Duodenal mucosa (tissue), 2 donors: Measurements from ENCODE around the gene C5orf46.

ENCODE experiments used
- H3K27ac ChIP-seq: one replicate; pipeline ENCODE4 v1.7.0; 2013; ENCODE audit warnings: low read depth, low read length
- H3K27me3 ChIP-seq, 2 donors: one replicate each; pipeline ENCODE4 v1.7.0; 2013; ENCODE audit warnings: low read length in 2 of 2, control low read depth in 1 of 2; ENCODE audit not compliant: insufficient read depth in 2 of 2, control insufficient read depth in 1 of 2
- H3K36me3 ChIP-seq, 2 donors: one replicate each; pipeline ENCODE4 v1.7.0; 2013; ENCODE audit warnings: low read length in 2 of 2, control low read depth in 1 of 2; ENCODE audit not compliant: insufficient read depth in 2 of 2, control insufficient read depth in 1 of 2
- H3K4me1 ChIP-seq, 2 donors: one replicate each; pipeline ENCODE4 v1.7.0; 2013; ENCODE audit warnings: low read length in 2 of 2, control low read depth in 1 of 2; ENCODE audit not compliant: insufficient read depth in 2 of 2, control insufficient read depth in 1 of 2
- H3K4me3 ChIP-seq, 2 donors: one replicate each; pipeline ENCODE4 v1.7.0; 2013; ENCODE audit warnings: low read length in 2 of 2, low read depth in 1 of 2
- H3K9ac ChIP-seq, 2 donors: one replicate each; pipeline ENCODE4 v1.7.0; 2013; ENCODE audit warnings: low read length in 2 of 2, low read depth in 1 of 2
- H3K9me3 ChIP-seq, 2 donors: one replicate each; pipeline ENCODE4 v1.7.0; 2013; ENCODE audit warnings: low read length in 2 of 2, control low read depth in 1 of 2; ENCODE audit not compliant: control insufficient read depth in 1 of 2

The C5orf46 gene

DNA sequence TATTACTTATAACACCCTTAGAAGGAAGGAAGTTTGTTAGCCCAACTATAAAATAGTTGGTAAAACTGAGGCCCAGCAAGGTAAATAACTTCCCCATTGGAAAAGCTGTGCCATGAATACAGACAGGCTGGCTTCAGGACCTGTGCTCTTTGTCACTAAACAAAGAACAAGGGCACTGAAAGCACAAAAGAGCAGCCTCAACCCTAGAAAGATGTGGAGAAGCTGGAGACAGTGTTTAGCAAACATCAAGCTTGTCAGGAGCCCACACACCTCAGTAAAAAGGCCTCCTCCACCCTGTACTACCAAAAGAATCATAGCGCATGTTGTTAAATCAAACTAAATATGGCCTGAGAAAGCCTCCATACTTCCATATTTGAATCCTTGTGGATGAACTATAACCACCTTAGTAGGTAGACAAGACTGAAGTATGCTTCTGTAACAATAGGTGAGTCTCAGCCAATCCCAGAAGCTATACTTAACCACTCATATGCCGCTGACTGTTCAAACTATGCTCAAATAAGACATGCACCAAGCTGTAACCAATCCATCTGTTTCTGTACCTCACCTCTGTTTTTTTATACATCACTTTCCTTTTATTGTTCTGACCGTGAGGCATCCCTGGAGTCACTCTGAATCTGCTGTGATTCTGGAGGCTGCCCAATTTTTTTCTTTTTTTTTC is 46.2 kb downstream of the C5orf46 start:
- Histone ChIP-seq H3K9ac (no peak overlapping the region), H3K4me3 (no peak overlapping the region), H3K4me1 (no peaks in the 10 kb centered on the region), H3K27ac (no peak overlapping the region), H3K9me3 (no peaks in the 10 kb centered on the region), H3K27me3 (no peaks in the 10 kb centered on the region), H3K36me3 (no peaks in the 10 kb centered on the region)

DNA sequence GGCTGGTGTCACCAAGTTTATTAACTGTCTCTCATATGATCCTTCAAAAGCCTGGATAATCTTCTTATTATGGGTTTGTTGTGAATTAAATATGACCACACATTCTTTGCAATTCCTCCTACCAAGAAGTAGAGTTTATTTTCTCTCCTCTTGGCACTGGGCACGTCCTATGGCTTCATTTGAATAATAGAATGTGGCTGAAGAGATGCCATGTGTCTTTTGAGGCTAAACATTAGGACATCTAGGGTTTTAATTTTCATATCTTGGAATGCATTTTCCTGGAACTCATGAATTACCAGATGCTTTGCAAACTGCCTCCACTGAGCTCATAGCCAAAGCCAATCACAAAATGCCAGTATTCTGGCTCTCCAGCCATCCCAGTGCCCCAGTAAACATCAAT is 47.8 kb downstream of the C5orf46 start:
- Histone ChIP-seq H3K4me1 (no peaks in the 10 kb centered on the region), H3K27ac (no peak overlapping the region), H3K9ac (no peak overlapping the region)

DNA sequence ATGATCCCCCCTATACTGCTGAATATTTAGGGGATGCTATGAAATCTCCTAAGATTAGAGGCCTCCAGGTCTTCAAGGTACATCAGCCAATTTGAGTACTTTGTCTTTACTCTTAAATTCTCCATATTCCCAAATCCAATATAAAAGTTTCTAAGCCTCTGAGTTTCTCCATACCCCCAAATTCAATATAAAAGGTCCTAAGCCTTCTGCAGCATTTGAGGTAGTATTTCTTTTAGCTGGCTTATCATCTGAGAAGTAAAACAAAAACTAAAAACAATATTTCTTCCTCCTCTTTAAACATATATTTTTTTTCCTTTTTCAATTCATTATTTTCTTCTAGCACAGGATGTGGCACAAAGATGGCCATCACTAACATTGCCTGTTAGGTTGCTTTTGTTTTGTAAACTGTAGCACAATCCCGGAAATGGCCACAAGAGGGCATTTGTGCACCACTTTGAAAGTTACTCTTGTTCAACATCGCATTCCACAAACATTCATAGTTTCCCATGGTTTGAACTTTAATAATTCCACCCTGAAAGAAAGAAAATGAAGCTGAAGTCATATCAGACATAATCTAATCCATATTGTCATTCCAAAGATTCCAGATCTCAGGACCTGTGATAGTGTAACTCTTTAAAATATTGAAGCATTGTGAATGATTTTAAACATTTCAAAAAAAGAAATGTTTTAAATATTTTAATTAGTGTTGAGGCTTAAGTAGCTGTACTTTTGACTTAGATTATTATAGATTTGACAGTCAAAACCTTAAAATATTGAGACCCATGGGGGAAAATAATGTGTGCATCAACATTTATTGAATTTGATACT is 48.8 kb downstream of the C5orf46 start:
- Histone ChIP-seq H3K4me3 (no peak overlapping the region), H3K27me3 (no peaks in the 10 kb centered on the region), H3K4me1 (no peaks in the 10 kb centered on the region), H3K9ac (no peak overlapping the region), H3K36me3 (no peaks in the 10 kb centered on the region), H3K27ac (no peak overlapping the region), H3K9me3 (no peaks in the 10 kb centered on the region)

More for the DNA sequence above, 47.8 kb downstream of the C5orf46 start:
- Histone ChIP-seq H3K9me3 (no peaks in the 10 kb centered on the region), H3K27me3 (no peaks in the 10 kb centered on the region), H3K36me3 (no peaks in the 10 kb centered on the region), H3K4me3 (no peak overlapping the region)

DNA sequence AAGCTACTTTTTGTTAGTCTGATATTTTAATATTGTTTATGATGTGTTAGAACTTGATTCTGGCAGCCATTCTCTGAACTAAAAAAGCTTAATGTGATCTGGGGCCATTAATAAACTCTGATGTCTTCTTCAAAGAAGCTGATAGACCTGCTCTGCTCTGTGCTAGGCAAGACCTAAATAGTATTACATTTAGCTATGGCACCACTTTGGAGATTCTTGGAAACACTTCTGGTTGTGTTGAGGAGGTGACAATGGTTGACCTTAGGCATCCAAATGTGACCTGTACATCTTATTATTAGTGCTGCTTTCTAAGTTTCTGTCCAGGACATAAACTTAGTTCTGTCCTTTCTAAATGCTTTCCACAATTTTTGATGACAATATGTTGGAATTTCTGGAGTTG is 49.5 kb downstream of the C5orf46 start:
- H3K9me3 ChIP-seq = no peaks in the 10 kb centered on the region
- H3K27ac ChIP-seq = no peak overlapping the region
- H3K4me1 ChIP-seq = no peaks in the 10 kb centered on the region
- H3K27me3 ChIP-seq = no peaks in the 10 kb centered on the region
- H3K4me3 ChIP-seq = no peak overlapping the region
- H3K36me3 ChIP-seq = no peaks in the 10 kb centered on the region
- H3K9ac ChIP-seq = no peak overlapping the region

DNA sequence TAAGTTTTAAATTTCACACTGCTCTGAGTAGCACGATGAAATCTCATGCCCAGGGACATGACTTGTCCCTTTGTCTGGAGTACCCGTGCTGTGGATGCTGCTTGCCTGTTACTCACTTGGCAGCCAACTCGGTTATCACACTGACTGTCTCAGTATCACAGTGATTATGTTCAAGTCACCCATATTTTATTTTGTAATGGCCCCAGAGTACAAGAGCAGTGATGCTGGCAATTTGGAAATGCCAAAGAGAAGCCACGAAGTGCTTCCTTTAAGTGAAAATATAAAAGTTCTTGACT is 50.6 kb downstream of the C5orf46 start:
- Histone ChIP-seq H3K4me1 (no peaks in the 10 kb centered on the region), H3K9me3 (no peaks in the 10 kb centered on the region), H3K27ac (no peak overlapping the region), H3K9ac (no peak overlapping the region), H3K27me3 (no peaks in the 10 kb centered on the region), H3K36me3 (no peaks in the 10 kb centered on the region), H3K4me3 (no peak overlapping the region)

DNA sequence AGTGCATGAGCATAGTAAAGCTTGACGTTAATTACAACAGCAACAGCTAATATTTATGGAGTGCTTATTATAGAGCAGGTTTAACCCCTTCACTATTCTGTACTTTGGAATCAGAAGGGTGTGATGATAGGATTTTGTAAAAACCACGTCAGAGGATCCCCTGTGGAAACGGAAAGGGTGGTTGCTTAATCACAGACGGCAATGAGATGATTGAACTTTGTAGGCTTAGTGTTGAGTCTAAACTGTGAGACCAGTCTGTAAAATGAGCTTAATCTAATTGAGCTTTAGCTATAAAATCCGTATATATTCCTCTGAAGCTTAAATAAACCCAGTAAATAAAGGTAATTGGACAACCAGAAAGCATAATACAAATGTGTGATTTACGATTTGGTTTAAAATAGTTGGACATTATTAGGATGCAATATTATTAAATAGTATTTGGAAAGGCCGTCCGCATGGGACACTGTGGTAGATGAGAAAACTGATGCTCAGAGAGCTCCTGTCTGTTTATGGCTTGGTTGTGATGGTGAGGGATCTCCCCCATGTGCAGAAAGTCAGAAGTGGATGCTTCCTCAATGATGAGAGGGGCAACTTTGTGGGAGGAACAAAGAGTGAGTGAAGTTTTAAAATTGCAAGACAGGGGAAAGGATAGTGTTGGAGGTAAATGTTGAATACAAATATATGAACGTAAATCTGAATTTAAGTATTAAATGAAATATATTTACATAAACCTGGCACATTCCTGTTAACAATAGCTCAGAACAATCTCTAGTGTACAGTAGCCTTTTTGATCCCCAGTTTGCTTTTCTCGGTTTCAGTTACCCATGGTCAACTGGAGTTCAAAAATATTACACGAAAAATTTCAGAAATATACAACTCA is 51.2 kb downstream of the C5orf46 start:
- Histone ChIP-seq H3K9me3 (no peaks in the 10 kb centered on the region), H3K27me3 (no peaks in the 10 kb centered on the region), H3K9ac (no peak overlapping the region), H3K4me3 (no peak overlapping the region), H3K27ac (no peak overlapping the region), H3K4me1 (no peaks in the 10 kb centered on the region), H3K36me3 (no peaks in the 10 kb centered on the region)

DNA sequence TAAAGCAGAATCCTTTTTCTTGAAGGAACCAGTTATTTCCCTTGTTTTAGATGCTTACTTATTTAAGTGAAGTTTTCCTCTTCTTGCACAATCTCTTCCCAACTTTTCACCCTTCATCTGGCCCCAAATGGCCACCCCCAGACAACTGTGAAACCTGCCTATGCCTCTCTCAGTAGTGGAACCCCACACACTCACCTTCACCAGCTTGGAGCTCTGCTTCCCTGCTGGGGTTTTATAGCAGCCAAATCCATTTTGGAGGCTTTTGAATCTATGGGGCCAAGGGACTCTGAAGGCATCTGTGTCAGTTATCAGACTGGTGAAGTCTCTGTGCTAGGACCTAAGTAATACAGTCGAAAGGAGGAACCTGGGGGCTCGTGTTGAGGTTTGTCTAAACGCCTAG is 52.0 kb downstream of the C5orf46 start:
- Histone ChIP-seq H3K27me3 (no peaks in the 10 kb centered on the region), H3K4me1 (no peaks in the 10 kb centered on the region), H3K36me3 (no peaks in the 10 kb centered on the region), H3K9ac (no peak overlapping the region), H3K4me3 (no peak overlapping the region), H3K9me3 (no peaks in the 10 kb centered on the region), H3K27ac (no peak overlapping the region)

DNA sequence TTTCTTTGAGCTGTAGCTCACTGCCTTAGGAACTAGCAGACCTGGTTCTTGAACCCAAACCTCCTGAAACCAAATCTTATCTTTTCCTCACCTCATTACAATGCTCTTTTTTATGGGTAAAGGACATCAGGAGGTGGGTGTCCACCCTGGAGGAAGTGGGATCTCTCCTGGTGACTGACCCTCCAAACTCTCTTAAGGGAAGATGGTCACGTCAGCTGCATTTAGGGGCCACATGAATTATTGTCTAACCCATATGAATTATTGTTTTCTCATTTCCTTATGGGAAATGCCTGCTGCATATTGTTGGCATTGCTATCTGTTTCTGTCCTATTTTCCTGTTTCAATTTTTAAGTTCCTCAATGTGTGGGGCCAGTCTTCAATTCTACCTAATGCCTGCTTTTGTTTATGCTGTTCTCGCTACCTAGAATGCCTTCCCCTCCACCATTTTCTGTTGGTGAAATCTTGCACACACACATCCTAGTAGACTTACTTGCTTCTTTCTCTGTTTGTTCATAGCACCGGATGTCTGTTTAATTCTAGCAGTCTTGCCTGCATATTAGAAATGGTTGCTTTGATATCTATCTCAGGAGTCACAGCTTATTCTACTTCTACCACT is 52.9 kb downstream of the C5orf46 start:
- Histone ChIP-seq H3K27me3 (no peaks in the 10 kb centered on the region), H3K36me3 (no peaks in the 10 kb centered on the region), H3K4me1 (no peaks in the 10 kb centered on the region), H3K9me3 (no peaks in the 10 kb centered on the region), H3K27ac (no peak overlapping the region), H3K9ac (no peak overlapping the region), H3K4me3 (no peak overlapping the region)

DNA sequence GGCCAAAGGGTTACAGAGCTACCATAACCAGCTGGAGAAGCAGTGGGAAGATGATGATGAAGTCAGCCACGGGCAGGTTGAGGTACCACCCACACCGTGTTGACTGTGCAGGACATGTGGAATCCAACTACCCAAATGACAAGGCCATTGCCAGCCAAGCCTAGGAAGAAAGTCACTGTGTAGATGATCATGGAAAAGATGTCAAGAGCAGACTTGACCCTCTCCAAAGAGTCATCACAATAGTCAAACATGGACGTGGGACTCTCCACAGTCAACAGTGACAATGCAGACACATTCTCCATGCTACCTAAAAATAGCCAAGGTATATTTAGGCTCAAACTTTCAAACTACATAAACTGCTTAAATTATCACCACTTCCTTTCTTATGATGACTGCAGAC is 54.0 kb downstream of the C5orf46 start:
- Histone ChIP-seq H3K27me3 (no peaks in the 10 kb centered on the region), H3K9me3 (no peaks in the 10 kb centered on the region), H3K4me3 (no peak overlapping the region), H3K36me3 (no peaks in the 10 kb centered on the region), H3K9ac (no peak overlapping the region), H3K4me1 (no peaks in the 10 kb centered on the region), H3K27ac (no peak overlapping the region)

DNA sequence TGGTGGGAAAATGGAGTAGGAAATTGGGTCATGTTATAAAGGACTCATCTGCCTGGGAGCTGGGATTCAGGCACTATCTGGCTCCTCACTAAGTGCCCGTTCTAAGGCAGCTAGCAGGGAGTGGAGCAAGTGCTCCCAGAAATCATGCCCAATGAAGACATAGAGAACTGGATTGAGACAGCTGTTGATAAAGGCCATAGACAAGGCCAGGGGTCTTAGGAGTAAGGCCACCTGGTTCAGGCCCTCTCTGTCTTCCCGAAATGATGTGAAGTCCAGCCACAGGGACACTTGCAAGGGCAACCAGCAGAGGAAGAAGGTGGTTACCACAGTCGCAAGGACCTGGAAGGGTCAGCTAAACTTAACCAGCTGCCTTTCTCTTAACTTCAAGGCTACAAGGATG is 54.8 kb downstream of the C5orf46 start:
- no peak overlapping the region for H3K9ac ChIP-seq
- no peaks in the 10 kb centered on the region for H3K36me3 ChIP-seq
- H3K4me1 ChIP-seq = no peaks in the 10 kb centered on the region
- no peaks in the 10 kb centered on the region for H3K27me3 ChIP-seq
- H3K27ac ChIP-seq = no peak overlapping the region
- H3K9me3 ChIP-seq = no peaks in the 10 kb centered on the region
- no peak overlapping the region for H3K4me3 ChIP-seq
